Renal cortex interstitium (tissue), 11 donors: Measurements from ENCODE around the gene HSP90AA1. TPM values are rescaled to one million over a fixed set of nuclear protein-coding genes. Genes with fewer than 3 reads are reported as not detected.
"Not testable (repeated sequence)": the region's sequence is repeated elsewhere in the genome, so short reads cannot be mapped to it uniquely, and the experiment has no call there.

Source experiments
- DNase-seq, 11 donors: peaks; one replicate each; pipeline ENCODE4 v3.0.0-alpha.2; 2013; ENCODE audit warnings: low read depth in 9 of 11, low spot score in 4 of 11; ENCODE audit errors: extremely low read depth in 1 of 11
- polyA plus RNA-seq, 3 donors: library from polyadenylated mRNA; unstranded; fragments of 120-200 nt; gene quantifications; one replicate each; pipeline ENCODE4 v1.2.1, GENCODE V29; 2013; ENCODE audit not compliant: insufficient read length in 3 of 3

HSP90AA1 gene
- polyA plus RNA-seq, 3 donors: 734 to 768 (median 750) TPM

DNA sequence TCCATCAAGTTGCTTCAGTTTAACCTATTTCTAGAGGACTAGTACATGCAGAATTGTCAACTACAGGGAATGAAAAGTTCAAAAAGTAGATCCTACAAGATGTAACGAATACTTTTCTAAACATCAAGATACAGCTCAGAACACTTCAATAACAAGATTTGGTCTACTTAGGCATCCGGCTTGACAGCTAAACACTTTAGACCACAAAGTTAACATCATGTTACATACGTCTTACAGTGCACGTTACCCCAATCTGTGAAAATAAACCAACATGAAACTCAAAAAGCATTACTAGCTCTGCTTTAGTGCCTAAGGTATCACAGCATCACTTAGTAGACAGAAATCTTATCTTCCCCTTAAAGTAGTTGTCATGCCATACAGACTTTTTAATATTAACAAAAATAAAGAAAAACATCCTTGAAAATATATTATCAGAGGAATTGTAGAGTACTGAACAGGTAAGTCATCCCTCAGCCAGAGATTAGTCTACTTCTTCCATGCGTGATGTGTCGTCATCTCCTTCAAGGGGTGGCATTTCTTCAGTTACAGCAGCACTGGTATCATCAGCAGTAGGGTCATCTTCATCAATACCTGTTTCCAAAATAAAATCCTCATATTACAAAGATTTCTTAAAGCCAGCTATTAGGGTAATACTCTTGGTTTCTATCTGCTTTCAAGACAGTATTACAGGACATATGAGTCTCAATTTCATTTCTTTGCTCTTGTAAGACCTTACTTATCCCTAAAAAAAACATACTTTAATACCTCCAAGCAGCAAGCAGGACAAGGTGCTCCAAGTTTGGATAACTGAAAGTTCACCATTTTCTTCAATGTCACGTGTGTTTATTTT, 5.4 kb downstream of the HSP90AA1 start:
- no peak for DNase-seq

DNA sequence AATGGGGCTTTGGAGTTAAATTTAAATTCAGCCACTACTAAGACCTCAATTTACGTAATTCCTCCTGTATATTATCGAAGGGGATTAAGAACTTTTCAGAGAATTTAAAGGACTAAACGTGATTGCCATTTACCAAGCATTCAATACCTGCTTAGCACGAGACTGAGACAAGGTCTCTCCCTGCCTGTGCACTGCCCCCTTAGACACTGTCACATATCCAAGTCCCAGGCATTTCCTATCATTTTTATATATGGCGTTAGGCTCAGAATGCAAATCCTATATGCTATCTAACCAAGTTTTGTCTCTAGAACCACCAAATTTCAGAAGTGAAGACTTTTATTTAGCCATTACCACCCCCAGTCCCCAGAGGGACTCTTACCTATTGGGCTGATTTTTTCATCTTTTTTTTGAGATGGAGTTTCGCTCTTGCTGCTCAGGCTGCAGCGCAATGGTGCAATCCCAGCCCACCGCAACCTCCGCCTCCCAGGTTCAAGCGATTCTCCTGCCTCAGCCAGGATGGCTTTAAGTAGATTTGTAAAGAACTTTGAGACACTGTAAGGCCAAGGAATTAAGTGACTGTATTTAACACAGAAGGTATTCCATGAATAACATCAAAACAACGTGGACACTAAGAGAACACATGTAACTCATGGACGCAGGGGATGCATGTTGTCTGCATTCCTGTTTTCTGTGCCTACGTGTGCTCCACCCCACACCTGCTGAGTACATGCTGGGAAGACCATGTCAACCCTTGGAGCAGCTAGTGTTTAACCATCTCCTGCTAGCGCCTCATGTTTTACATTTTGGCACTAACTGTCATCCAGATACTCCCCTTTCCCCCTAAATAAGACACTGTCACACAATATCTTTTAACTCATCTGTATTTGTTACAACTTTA, 6.4 kb downstream of the HSP90AA1 start:
- DNase-seq: no peak

DNA sequence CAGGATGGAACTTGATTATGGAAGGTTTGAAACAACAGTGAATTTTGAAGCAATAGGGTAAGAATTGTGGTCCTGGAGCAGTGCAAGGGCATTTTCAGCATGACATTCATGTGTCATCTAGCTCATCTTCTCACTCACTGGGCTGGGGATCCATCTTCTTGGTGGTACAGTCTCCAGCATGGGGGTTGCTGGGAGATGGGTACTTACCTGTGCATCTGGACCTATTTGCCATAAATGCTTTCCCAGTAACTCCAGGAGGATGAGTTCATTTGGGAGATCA, 7.2 kb downstream of the HSP90AA1 start:
- DNase-seq: no peak

DNA sequence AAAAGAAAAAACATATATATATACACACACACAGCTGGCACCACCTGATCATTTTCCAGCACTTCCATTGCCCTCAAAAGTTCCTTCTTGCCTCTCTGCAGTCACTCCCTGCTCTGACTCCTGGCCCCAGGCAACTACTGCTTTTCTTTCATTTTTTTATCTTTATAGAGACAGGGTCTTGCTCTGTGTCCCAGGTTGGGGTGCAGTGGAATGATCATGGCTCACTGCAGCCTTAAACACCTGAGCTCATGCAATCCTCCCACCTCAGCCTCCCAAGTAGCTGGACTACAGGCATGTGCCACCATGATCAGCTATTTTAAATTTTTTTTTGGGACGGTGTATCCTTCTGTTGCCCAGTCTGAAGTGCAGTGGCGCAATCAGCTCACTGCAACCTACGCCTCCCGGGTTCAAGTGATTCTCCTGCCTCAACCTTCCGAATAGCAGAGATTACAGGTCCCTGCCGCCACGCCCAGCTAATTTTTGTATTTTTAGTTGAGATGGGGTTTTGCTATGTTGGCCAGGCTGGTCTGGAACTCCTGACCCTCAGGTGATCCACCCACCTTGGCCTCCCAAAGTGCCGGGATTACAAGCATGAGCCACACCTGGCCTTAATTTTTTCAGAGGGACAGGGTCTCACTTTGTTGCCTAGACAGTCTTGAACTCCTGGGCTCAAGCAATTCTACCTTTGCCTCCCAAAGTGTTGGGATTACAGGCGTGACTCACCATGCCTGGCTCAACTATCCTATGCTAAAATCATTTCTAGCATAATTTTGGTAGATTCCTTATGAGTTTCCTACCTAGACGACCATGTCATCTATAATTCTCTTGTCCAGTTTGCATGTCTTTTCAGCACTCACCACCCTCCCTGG, 7.8 kb downstream of the HSP90AA1 start:
- DNase-seq: no peak

DNA sequence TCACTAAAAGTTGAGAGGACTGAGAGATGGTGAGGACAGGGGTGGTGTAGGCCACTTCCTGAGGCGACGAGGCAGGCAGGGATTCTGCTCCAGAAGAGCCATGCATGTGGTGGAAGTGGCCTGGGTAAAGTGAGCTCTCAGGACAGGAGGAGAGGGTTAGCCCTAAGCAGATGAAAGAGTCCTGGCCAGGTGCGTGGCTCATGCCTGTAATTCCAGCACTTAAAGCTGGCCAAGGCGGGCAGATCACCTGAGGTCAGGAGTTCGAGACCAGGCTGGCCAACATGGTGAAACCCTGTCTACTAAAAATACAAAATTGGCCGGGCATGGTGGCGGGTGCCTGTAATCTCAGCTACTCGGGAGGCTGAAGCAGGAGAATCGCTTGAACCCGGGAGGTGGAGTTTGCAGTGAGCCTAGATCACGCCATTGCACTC, 8.5 kb downstream of the HSP90AA1 start:
- not testable (repeated sequence) for DNase-seq

DNA sequence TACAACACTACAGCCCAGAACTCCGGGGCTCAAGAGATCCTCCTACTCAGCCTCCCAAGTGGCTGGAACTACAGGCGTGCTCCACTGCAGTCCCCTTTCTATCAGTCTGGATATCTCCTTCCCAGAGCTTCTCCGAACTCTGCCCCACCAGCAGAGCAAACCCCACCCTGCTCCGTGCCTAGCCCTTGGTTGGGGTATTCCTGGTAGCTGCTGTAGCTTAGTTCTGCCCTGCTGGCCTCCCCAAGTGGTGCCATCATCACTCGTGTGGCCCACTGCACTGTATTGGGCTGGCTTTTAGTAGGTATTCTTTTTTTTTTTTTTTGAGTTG, 9.5 kb downstream of the HSP90AA1 start:
- DNase-seq: no peak

DNA sequence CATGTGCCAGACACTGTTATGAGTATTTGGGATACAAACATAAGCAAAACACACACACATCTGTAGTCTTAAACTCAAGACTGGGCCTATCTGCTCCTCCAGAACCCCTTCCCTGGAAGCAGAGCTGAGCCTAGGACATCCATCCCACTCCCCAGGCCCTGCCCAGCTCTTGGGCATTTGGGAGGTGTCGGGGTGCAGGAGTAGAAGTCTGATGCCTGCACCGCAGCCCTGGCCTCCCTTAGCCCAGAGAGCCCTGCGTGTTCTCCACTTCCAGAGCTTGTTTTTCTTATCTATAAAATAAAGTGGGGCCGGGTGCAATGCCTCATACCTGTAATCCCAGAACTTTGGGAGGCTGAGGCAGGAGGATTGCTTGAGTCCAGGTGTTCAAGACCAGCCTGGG, 11.7 kb downstream of the HSP90AA1 start:
- no peak for DNase-seq

DNA sequence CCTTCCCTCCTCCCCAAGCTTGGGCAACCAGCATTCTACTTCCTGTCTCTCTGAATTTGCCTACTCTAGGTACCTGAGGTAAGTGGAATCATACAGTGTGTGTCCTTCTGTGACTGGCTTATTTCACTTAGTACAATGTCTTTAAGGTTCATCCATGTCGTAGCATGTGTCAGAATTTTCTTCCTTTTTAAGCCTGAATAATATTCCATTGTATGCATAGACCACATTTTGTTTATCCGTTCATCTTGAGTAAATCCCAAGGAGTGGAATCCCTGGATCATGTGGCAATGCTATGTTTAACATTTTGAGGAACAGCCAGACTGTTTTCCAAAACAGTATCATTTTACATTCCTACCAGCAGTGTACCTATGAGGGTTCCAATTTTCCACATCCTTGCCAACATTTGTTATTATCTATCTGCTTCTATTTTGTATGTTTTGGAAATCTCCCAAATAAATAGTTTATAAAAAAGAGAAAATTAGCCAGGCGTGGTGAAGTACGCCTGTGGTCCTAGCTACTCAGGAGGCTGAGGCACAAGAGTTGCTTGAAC, 12.4 kb downstream of the HSP90AA1 start:
- DNase-seq: no peak

DNA sequence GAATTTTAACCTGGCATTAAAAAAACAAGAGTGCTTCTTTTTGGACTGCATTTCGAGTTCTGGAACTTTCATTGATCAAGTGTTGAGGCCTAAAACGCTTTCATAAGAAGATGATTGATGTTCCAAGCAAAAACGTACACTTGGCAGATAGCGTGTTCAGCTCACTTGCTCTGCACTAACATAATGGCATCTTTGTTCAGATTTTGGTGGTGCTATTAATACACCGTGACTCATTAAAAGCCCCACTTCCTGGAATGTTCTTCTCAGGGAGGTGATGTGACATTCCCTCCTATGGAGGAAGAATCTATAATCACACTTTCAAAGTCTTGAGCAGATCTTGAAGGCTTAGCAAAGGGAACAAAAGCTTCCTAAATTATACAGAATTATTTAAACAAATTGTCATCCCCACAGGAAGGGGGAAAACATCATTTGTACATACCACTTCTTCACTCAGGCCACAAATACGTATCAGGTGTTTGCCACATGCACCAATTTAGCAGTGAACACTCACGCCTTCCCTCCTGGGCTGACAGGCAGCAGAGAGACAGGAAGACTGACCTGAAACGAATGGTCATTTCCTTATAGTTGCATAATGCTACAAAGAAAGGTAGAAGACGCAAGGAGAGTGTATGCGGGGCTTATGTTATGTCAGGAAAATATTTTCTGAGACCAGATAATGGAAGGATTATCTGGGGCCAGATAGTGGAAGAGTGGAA, 15.4 kb downstream of the HSP90AA1 start:
- no peak for DNase-seq

DNA sequence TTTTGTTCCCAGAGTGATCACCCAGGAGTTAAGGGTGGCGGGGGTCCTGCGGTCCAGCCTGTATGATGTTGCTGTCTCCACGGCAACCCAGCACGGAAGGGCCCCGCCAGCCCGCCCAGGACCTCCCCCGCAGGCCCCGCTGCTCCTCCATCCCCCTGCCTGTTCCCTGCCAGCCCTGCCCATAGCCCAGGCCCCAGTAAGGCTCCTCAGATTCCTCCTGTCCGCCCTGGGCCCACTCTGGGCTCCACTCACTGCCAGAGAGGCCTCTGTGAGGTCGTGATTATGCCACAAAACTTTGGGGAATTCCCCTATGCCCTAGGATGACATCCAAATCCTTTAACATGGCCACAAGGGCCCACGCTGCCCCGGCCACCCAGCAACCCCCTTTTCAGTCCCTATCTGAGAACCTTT, 20.8 kb downstream of the HSP90AA1 start:
- no peak for DNase-seq

DNA sequence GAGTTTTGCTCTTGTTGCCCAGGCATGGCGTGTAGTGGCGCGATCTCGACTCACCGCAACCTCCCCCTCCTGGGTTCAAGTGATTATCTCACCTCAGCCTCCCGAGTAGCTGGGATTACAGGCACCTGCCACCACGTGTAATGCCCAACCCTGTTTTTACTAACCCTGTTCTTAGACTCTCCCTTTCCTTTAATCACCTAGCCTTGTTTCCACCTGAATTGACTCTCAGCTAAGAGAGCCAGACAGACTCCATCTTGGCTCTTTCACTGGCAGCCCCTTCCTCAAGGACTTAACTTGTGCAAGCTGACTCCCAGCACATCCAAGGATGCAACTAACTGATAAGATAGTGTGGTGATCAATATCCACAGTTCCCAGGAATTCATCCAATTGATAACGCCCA, 22.3 kb downstream of the HSP90AA1 start:
- DNase-seq: not testable (repeated sequence)

DNA sequence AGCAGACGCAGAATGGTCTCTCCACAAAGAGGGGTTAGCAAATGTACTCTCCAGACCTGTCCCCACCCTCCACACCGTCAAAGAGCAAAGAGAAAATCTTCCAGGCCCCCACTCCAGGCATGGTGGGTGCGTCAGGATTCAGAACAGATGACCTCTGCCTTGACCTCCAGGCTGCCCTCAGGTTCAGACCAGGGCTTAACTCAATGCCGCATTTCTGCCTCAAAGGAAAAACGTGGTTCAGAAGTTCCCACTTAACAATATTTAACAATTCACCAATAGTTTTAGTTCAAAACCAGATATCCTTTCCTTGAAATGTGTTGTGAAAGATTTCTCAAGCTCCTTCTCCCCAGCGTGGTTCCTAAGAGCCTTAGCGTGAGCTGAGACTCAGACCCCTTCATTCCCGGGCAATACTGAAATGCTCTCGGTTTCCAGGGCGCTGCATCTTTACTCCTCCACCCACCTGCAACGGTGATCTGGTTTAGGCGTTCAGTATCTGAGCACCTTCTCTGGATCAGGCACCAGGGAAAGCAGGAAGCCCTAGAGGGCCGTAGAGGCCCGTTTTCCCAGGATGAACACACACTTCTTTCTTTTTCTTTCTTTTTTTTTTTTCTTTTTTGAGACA, 22.9 kb downstream of the HSP90AA1 start:
- no peak for DNase-seq

DNA sequence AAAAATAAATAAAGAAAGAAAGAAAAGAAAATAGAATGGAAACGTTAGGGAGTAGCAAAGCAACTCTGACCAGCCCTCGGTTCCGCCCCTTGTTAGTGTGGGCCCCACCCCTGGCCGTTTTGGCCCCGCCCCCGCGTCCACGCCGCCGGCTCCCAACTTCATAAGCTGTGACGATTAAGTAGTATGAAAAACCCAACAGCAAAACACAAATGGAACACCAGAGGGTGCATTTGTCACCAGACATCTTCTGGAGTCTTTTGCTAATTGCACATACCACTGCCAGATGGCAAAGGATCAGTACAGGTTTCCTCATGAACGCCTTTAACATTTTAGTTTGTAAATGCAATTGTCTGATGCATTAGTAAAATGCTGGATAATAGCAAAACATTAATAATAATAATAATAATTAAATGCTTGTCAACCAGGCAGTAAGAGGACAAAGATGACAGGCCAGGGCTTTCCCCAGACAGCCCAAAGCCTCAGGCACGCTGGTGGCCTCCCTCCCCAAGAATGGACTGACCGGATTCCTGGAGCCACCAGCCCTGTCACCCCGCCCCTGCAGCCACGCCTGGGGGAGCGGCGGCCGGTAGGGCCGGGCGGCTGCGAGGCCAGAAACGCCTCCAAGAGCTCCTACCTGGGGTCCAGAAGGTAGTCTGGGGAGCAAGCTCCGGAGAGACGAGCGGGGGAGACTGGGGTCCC, 23.6 kb downstream of the HSP90AA1 start:
- DNase-seq: peak in 9 of 11 donors; percentile 59 to 88 (median 76)

DNA sequence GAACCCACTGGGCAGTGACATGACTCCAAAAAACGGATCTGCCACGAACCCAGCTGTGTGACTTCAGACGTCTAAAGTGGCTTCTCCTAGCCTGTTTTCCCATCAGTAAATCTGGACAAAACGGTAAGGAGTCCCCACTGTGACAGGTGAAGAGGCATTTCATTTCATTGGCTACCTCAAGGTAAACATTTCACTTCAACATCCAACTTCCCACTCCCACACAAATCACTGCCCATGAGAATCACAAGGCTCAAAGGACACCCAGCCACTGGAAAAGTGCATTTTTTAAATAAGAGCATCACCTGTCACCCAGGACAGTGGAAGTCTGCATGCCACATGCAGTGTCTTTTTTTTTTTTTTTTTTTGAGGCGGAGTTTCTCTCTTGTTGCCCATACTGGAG, 27.9 kb downstream of the HSP90AA1 start:
- DNase-seq: peak in 4 of 11 donors; percentile 18 to 45 (median 30)

DNA sequence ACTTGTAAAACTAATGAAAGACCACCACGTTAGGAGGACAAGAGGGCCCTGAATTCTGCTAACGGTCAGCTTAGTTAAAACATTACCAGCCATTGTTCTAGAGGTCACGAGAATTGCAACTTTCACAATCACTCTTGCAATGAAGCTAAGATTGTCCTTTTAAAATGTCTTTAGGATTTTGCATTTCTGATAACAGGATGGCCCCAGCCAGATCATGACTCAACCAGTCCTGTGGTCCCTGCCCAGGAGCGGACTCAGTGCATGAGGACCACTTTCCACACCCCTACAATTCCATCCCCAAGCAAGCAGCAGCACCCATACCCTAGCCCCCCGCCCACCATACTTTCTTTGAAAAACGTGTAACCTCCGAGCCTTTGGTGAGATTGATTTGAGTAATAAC, 28.7 kb downstream of the HSP90AA1 start:
- no peak for DNase-seq

DNA sequence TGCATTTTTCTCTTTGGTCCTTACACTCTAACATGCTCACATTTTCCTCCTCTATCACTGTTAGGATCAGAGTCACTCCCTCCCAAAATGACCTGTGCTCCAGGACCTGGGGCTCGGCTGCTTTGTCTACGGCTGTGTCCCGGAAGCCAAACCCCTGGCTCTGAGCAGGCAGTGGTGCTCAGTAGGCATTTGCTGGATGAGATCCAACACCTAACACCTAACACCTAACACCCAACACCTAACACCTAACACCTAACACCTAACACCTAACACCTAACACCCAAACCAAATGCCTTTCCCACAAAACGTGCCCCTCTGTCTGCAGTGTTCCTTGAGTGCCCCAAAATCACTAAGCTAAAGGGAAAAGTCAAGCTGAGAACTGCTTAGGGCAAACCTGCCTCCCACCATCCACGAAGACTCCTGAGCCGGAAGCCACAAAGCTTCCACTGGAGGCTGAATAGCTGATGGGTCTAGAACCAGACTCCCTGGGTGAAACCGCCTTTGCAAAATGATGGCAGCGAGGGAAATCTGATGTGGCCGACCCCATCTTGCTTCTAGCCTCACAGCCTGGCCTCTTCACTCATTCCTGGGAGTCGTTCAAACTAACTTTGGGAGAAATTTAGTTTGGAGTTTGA, 29.2 kb downstream of the HSP90AA1 start:
- DNase-seq: no peak
